ENCODE measurements around the gene GOLGA6L9. TPM values are rescaled to one million over a fixed set of nuclear protein-coding genes. Genes with fewer than 3 reads are reported as not detected.
"Not testable (repeated sequence)": the region's sequence is repeated elsewhere in the genome, so short reads cannot be mapped to it uniquely, and the experiment has no call there.

Gene GOLGA6L9
- polyA plus RNA-seq, 1 of the 3 experiments (the other 2 are of a cell fraction) = 7.4 TPM

GRCh38 chr15:82393671-82394070 is 35.9 kb upstream of the GOLGA6L9 start:
- 95% methylated on average over 4 of the region's 4 CpGs for WGBS (ENCODE audit: low lambda C conversion rate)
- H3K79me2 ChIP-seq (ENCODE audit: insufficient read depth) = peaks cover 4% of the 10 kb centered on the region; the same call in 1 of the 2 replicates
- no peak overlapping the region for H3K27ac ChIP-seq (ENCODE audit: low read depth in 2 of 2, low read length in 1 of 2)
- TF ChIP-seq FOXM1 (IDR thresholded peaks at IDR 0.05; ENCODE audit: low read depth) = no peak
- TF ChIP-seq, protein P1, sequence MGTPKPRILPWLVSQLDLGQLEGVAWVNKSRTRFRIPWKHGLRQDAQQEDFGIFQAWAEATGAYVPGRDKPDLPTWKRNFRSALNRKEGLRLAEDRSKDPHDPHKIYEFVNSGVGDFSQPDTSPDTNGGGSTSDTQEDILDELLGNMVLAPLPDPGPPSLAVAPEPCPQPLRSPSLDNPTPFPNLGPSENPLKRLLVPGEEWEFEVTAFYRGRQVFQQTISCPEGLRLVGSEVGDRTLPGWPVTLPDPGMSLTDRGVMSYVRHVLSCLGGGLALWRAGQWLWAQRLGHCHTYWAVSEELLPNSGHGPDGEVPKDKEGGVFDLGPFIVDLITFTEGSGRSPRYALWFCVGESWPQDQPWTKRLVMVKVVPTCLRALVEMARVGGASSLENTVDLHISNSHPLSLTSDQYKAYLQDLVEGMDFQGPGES (IDR thresholded peaks at IDR 0.05; ENCODE audit: low read depth, low read length) = no peak
- TF ChIP-seq EP300 (IDR thresholded peaks at IDR 0.05; ENCODE audit: borderline replicate concordance in 1 of 2, low read depth in 1 of 2, low read length in 1 of 2) = no peak
- TF ChIP-seq ZBTB33 (IDR thresholded peaks at IDR 0.05; ENCODE audit: borderline replicate concordance, low read depth) = no peak
- no peak for TF ChIP-seq NRF1 (IDR thresholded peaks at IDR 0.05; ENCODE audit: low read depth, low read length)
- no peak for TF ChIP-seq JUND (IDR thresholded peaks at IDR 0.05)
- TF ChIP-seq FOXJ3 (CRISPR knock-in tag; IDR thresholded peaks at IDR 0.05) = no peak
- TF ChIP-seq FOSL2 (IDR thresholded peaks at IDR 0.05; ENCODE audit: borderline replicate concordance, low read depth) = no peak
- H3K9me3 ChIP-seq = no peaks in the 10 kb centered on the region
- H3K4me1 ChIP-seq (ENCODE audit: control insufficient read depth in 1 of 2, insufficient read depth in 2 of 2, low read depth in 1 of 2, low read length in 1 of 2) = no peaks in the 10 kb centered on the region
- no peaks in the 10 kb centered on the region for H4K20me1 ChIP-seq (ENCODE audit: insufficient read depth)
- no peak overlapping the region for H3K4me3 ChIP-seq (ENCODE audit: low read depth in 2 of 2, low read length in 1 of 2)
- no peaks in the 10 kb centered on the region for H3K36me3 ChIP-seq (replicated peaks in 1 of 2; ENCODE audit: control insufficient read depth in 1 of 2, insufficient read depth in 2 of 2, low read length in 1 of 2)
- no peaks in the 10 kb centered on the region for H3F3A ChIP-seq (replicated peaks; ENCODE audit: insufficient read depth)
- ChIA-PET POLR2A (no interaction called here), CTCF (no interaction called here)
- no peaks in the 10 kb centered on the region for H3K27me3 ChIP-seq (ENCODE audit: insufficient read depth)
- H3K9me2 ChIP-seq = no peaks in the 10 kb centered on the region
- H2AFZ ChIP-seq (ENCODE audit: low read depth) = no peak overlapping the region
- no peak overlapping the region for H3K4me2 ChIP-seq
- no peak for DNase-seq
- H3K9ac ChIP-seq = no peak overlapping the region

DNA sequence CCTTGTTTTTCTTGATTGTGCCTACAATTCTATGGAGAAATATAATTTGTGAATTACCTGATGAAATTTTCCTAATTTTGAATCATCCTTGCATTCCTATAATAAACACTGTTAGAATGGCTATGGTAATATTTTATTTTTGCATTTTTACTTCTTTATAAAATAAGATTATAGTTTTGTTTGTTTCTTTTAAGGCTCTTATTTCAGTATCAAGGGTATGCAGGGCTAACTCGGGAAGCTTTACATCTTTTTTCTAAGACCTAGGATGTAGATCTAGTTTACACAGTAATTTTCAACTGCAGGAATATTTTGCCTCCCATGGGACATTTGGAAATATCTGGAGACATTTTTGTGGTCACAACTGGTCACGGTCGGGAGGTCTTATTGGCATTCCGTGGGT is 33.8 kb upstream of the GOLGA6L9 start:
- CTCF ChIA-PET; H3K4me2 ChIP-seq; H3K4me1 ChIP-seq (ENCODE audit: control insufficient read depth in 1 of 2, insufficient read depth in 2 of 2, low read depth in 1 of 2, low read length in 1 of 2); POLR2A ChIA-PET; H4K20me1 ChIP-seq (ENCODE audit: insufficient read depth); DNase-seq; H2AFZ ChIP-seq (ENCODE audit: low read depth); H3K9ac ChIP-seq; H3K4me3 ChIP-seq (ENCODE audit: low read depth in 2 of 2, low read length in 1 of 2); H3K36me3 ChIP-seq (replicated peaks in 1 of 2; ENCODE audit: control insufficient read depth in 1 of 2, insufficient read depth in 2 of 2, low read length in 1 of 2); H3K27me3 ChIP-seq (ENCODE audit: insufficient read depth); H3F3A ChIP-seq (replicated peaks; ENCODE audit: insufficient read depth); H3K9me3 ChIP-seq; H3K27ac ChIP-seq (ENCODE audit: low read depth in 2 of 2, low read length in 1 of 2); H3K9me2 ChIP-seq: not testable (repeated sequence)
- 90% methylated on average over 1 of the region's 4 CpGs for WGBS (ENCODE audit: low lambda C conversion rate)
- H3K79me2 ChIP-seq (ENCODE audit: insufficient read depth) = peaks cover 14% of the 10 kb centered on the region; the same call in 1 of the 2 replicates

- H3K4me2 ChIP-seq = no peak overlapping the region
- H3K9me3 ChIP-seq = no peaks in the 10 kb centered on the region
- DNase-seq = no peak
- H3K36me3 ChIP-seq (replicated peaks in 1 of 2; ENCODE audit: control insufficient read depth in 1 of 2, insufficient read depth in 2 of 2, low read length in 1 of 2) = no peaks in the 10 kb centered on the region
- no peak overlapping the region for H3K9ac ChIP-seq
- H3K4me3 ChIP-seq (ENCODE audit: low read depth in 2 of 2, low read length in 1 of 2) = no peak overlapping the region
- no peaks in the 10 kb centered on the region for H4K20me1 ChIP-seq (ENCODE audit: insufficient read depth)
- no peaks in the 10 kb centered on the region for H3K4me1 ChIP-seq (ENCODE audit: control insufficient read depth in 1 of 2, insufficient read depth in 2 of 2, low read depth in 1 of 2, low read length in 1 of 2)
- H3K79me2 ChIP-seq (ENCODE audit: insufficient read depth) = peaks cover 14% of the 10 kb centered on the region; the same call in 1 of the 2 replicates
- no peaks in the 10 kb centered on the region for H3F3A ChIP-seq (replicated peaks; ENCODE audit: insufficient read depth)
- no peaks in the 10 kb centered on the region for H3K9me2 ChIP-seq
- CTCF ChIA-PET = no interaction called here
- WGBS (ENCODE audit: low lambda C conversion rate) = 88% methylated on average over 3 of the region's 3 CpGs
- no peak overlapping the region for H3K27ac ChIP-seq (ENCODE audit: low read depth in 2 of 2, low read length in 1 of 2)
- no peak overlapping the region for H2AFZ ChIP-seq (ENCODE audit: low read depth)
- H3K27me3 ChIP-seq (ENCODE audit: insufficient read depth) = no peaks in the 10 kb centered on the region
- POLR2A ChIA-PET = no interaction called here
- no peak for TF ChIP-seq CTCF (IDR thresholded peaks at IDR 0.05)
- TF ChIP-seq, protein P2, sequence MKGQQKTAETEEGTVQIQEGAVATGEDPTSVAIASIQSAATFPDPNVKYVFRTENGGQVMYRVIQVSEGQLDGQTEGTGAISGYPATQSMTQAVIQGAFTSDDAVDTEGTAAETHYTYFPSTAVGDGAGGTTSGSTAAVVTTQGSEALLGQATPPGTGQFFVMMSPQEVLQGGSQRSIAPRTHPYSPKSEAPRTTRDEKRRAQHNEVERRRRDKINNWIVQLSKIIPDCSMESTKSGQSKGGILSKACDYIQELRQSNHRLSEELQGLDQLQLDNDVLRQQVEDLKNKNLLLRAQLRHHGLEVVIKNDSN (IDR thresholded peaks at IDR 0.05; ENCODE audit: borderline replicate concordance, low read depth) = no peak
- no peak for TF ChIP-seq ELF1 (IDR thresholded peaks at IDR 0.05)
- TF ChIP-seq REST (IDR thresholded peaks at IDR 0.05; ENCODE audit: low read depth, low read length) = no peak
- no peak for TF ChIP-seq NFIC (IDR thresholded peaks at IDR 0.05; ENCODE audit: borderline replicate concordance)
- no peak for TF ChIP-seq RCOR1 (IDR thresholded peaks at IDR 0.05; ENCODE audit: low read length)
These were observed 31.8 kb upstream of the GOLGA6L9 start for GRCh38 chr15:82397817-82398216.
